HepG2 (cell line): Measurements from ENCODE around the gene ZDHHC8. TPM values are rescaled to one million over a fixed set of nuclear protein-coding genes. Genes with fewer than 3 reads are reported as not detected.

Experiments
- ATAC-seq: fragments of 200-7000 bp; cut with Tn5 transposase; 3 replicates; pipeline ENCODE4 v1.9.1; 2020; ENCODE audit warnings: mild to moderate bottlenecking, moderate library complexity
- BruUV-seq: library from RNA; stranded (reverse); fragments of 400-500 nt; replicated peaks from 2 replicates; lab custom pipeline; 2021; lab: Mats Ljungman, UMichigan
- CTCF ChIA-PET: fragments of 300-600 bp; formaldehyde crosslinking; extraction: SDS; loops from one replicate; lab custom pipeline; 2021; ENCODE audit warnings: low total read pairs, inconsistent platforms, low intra/inter-chr PET ratio; lab: Yijun Ruan, JAX
- POLR2A ChIA-PET: fragments of 350-600 bp; sonication (Branson Sonifier 250); formaldehyde crosslinking; loops from one replicate; lab custom pipeline; 2020; ENCODE audit warnings: antibody characterized with exemption, inconsistent platforms; lab: Yijun Ruan, JAX
- DNase-seq: peaks from one replicate; pipeline ENCODE4 v3.0.0-alpha.2; 2015; ENCODE audit warnings: low spot score
- FAIRE-seq: peaks from 3 replicates; lab custom pipeline; 2011; peaks lifted over from hg19 to GRCh38; lab: Jason Lieb, UNC
- H2AFZ ChIP-seq: one replicate; pipeline ENCODE4 v1.6.1; 2011; ENCODE audit warnings: low read length, inconsistent platforms
- H3K27ac ChIP-seq: fragments of 300-600 bp; 3 replicates; pipeline ENCODE4 v1.8.0; 2011; ENCODE audit warnings: mixed run types, mild to moderate bottlenecking, mixed read lengths, low read length, inconsistent platforms; ENCODE audit not compliant: insufficient read depth; ENCODE audit errors: extremely low read length
- H3K27me3 ChIP-seq, 2 experiments: fragments of 200-600 bp in 1 of 2; 2 replicates in 1 of 2; 3 replicates in 1 of 2; pipeline versions ENCODE4 v1.6.0 to v1.8.0; 2011; ENCODE audit warnings: low read length in 2 of 2, mild to moderate bottlenecking in 2 of 2, moderate library complexity in 2 of 2, inconsistent platforms in 1 of 2; ENCODE audit not compliant: insufficient read depth in 2 of 2, control insufficient read depth in 1 of 2
- H3K36me3 ChIP-seq, 2 experiments: fragments of 200-600 bp in 1 of 2; replicated peaks in 1 of 2; 2 replicates in 1 of 2; 3 replicates in 1 of 2; pipeline versions ENCODE4 v1.5.1 to v1.8.0; 2011; ENCODE audit warnings: low read length in 2 of 2, inconsistent platforms in 1 of 2; ENCODE audit not compliant: insufficient read depth in 2 of 2, control insufficient read depth in 1 of 2
- H3K4me1 ChIP-seq: 2 replicates; pipeline ENCODE4 v1.5.1; 2012; ENCODE audit warnings: low read length, inconsistent platforms; ENCODE audit not compliant: insufficient read depth
- H3K4me2 ChIP-seq: 2 replicates; pipeline ENCODE4 v1.6.0; 2011; ENCODE audit warnings: low read depth, low read length, inconsistent platforms
- H3K4me3 ChIP-seq, 3 experiments: fragments of 200-600 bp in 1 of 3; sonication (generic), shearing (Covaris generic) in 1 of 3; replicated peaks in 1 of 3; 2 replicates each; pipeline ENCODE4 v1.5.1; 2011 to 2016; ENCODE audit warnings: low read length in 3 of 3, inconsistent platforms in 2 of 3, low read depth in 2 of 3, mild to moderate bottlenecking in 2 of 3, control low read depth in 1 of 3, mixed read lengths in 1 of 3; ENCODE audit not compliant: insufficient read depth in 1 of 3
- H3K79me2 ChIP-seq: one replicate; pipeline ENCODE4 v1.6.1; 2011; ENCODE audit warnings: low read length, inconsistent platforms; ENCODE audit not compliant: insufficient read depth
- H3K9ac ChIP-seq: 2 replicates; pipeline ENCODE4 v1.6.0; 2011; ENCODE audit warnings: mild to moderate bottlenecking, low read depth, low read length, inconsistent platforms; ENCODE audit not compliant: insufficient read depth
- H3K9me3 ChIP-seq: 2 replicates; pipeline ENCODE4 v1.5.1; 2012; ENCODE audit warnings: mild to moderate bottlenecking, low read length
- H4K20me1 ChIP-seq: 2 replicates; pipeline ENCODE4 v1.6.0; 2011; ENCODE audit warnings: inconsistent platforms, mild to moderate bottlenecking, low read length, moderate library complexity; ENCODE audit not compliant: insufficient read depth
- AGO2 ChIP-seq: fragments of 200-400 bp; formaldehyde crosslinking; optimal IDR thresholded peaks from 2 replicates; pipeline ENCODE3; 2017; ENCODE audit warnings: mild to moderate bottlenecking, low read depth, low read length, moderate library complexity
- CTCF ChIP-seq: sonication (generic); formaldehyde crosslinking; IDR thresholded peaks from 2 replicates; pipeline ENCODE4 v1.5.0; 2020; ENCODE audit warnings: mild to moderate bottlenecking, missing genetic modification reagents, moderate library complexity
- GPN1 ChIP-seq: sonication (generic); formaldehyde crosslinking; IDR thresholded peaks from 2 replicates; pipeline ENCODE4 v1.5.1; 2020; ENCODE audit warnings: missing genetic modification reagents, borderline replicate concordance
- HMGXB4 ChIP-seq, 2 experiments: sonication (generic) in 1 of 2; formaldehyde crosslinking in 1 of 2; IDR thresholded peaks; 2 replicates each; pipeline versions ENCODE4 v1.4.0 to v1.6.1; 2018 to 2020; ENCODE audit warnings: missing genetic modification reagents in 2 of 2, borderline replicate concordance in 1 of 2, low read depth in 1 of 2, mild to moderate bottlenecking in 1 of 2, missing biosample characterization in 1 of 2
- HNF4G ChIP-seq, 2 experiments: sonication (generic) in 1 of 2; formaldehyde crosslinking in 1 of 2; IDR thresholded peaks; 2 replicates each; pipeline versions ENCODE4 v1.4.0 to v1.6.1; 2011 to 2020; ENCODE audit warnings: borderline replicate concordance in 2 of 2, low read depth in 2 of 2, mild to moderate bottlenecking in 2 of 2, low read length in 1 of 2, missing genetic modification reagents in 1 of 2, moderate library complexity in 1 of 2
- HNRNPL ChIP-seq: fragments of 200-400 bp; formaldehyde crosslinking; IDR thresholded peaks from 2 replicates; pipeline ENCODE4 v1.6.1; 2017; ENCODE audit warnings: mild to moderate bottlenecking, low read depth, low read length
- HOXA3 ChIP-seq: sonication (generic); formaldehyde crosslinking; IDR thresholded peaks from 2 replicates; pipeline ENCODE4 v1.5.0; 2020; ENCODE audit warnings: missing genetic modification reagents
- JUNB ChIP-seq: sonication (generic); formaldehyde crosslinking; IDR thresholded peaks from 2 replicates; pipeline ENCODE4 v1.8.0; 2022; ENCODE audit warnings: missing genetic modification reagents, mild to moderate bottlenecking, borderline replicate concordance
- KDM2A ChIP-seq: sonication (generic); formaldehyde crosslinking; IDR thresholded peaks from 2 replicates; pipeline ENCODE4 v1.4.0; 2020; ENCODE audit warnings: low read depth, missing genetic modification reagents, borderline replicate concordance
- RBM22 ChIP-seq: fragments of 200-400 bp; formaldehyde crosslinking; optimal IDR thresholded peaks from 2 replicates; pipeline ENCODE3; 2017; ENCODE audit warnings: mild to moderate bottlenecking, low read length, moderate library complexity
- YEATS4 ChIP-seq: sonication (generic); formaldehyde crosslinking; IDR thresholded peaks from 2 replicates; pipeline ENCODE4 v1.4.0; 2020; ENCODE audit warnings: missing genetic modification reagents, borderline replicate concordance
- ZNF574 ChIP-seq: sonication (generic); formaldehyde crosslinking; IDR thresholded peaks from 2 replicates; pipeline ENCODE4 v1.4.0; 2020; ENCODE audit warnings: missing genetic modification reagents
- ZNF691 ChIP-seq: sonication (generic); formaldehyde crosslinking; IDR thresholded peaks from 2 replicates; pipeline ENCODE4 v1.4.0; 2020; ENCODE audit warnings: missing genetic modification reagents, low read depth, mild to moderate bottlenecking, borderline replicate concordance
- ZNF709 ChIP-seq: sonication (generic); formaldehyde crosslinking; IDR thresholded peaks from 2 replicates; pipeline ENCODE4 v1.5.0; 2020; ENCODE audit warnings: mild to moderate bottlenecking, missing genetic modification reagents
- WGBS: methylation state at CpG from one replicate; pipeline ENCODE4 v1.1.6; 2017; ENCODE audit warnings: low lambda C conversion rate; 5-methylcytosine and 5-hydroxymethylcytosine counted together
- in situ Hi-C: cut with HindIII; loops from 2 replicates; pipeline ENCODE4 v1.10.0; 2017; ENCODE audit warnings: low pct_unique_long_range_greater_than_20kb; ENCODE audit not compliant: extremely low pct_ligation_motif_present
- intact Hi-C: fragments of 100-400 bp; cut with micrococcal nuclease; formaldehyde crosslinking; loops from one replicate; pipeline ENCODE4 v1.10.0; 2022; ENCODE audit not compliant: unreplicated experiment
- polyA plus RNA-seq, 8 experiments: library from polyadenylated mRNA; depleted of rRNA in 3 of 8; stranded (reverse) in 7 of 8; unstranded in 1 of 8; fragments of >200 nt; fragmentation: Illumina TruSeq in 4 of 8; extraction: Trizol in 4 of 8; gene quantifications; 2 replicates each; pipeline versions ENCODE4 v1.2.1 to v1.2.3, GENCODE V29; 2011 to 2016; ENCODE audit warnings: low read depth in 4 of 8, missing spikeins in 1 of 8, mixed read lengths in 1 of 8; ENCODE audit not compliant: insufficient read depth in 1 of 8
- total RNA-seq, 5 experiments: library from RNA; depleted of rRNA; stranded (reverse); fragments of >200 nt; fragmentation: Illumina TruSeq; extraction: Trizol; gene quantifications; 2 replicates each; pipeline ENCODE4 v1.2.3, GENCODE V29; 2016; ENCODE audit warnings: low read depth in 1 of 5

Gene ZDHHC8
- total and polyA plus RNA-seq, 2 of the 13 experiments (the other 11 are each of a cell fraction or from before 2014, with no cell fraction given), result 7.5 to 21.3 TPM

- WGBS, result 57% methylated on average over 5 of the region's 14 CpGs
- in situ Hi-C loops, result no loop called here
- H2AFZ ChIP-seq, result no peak overlapping the region
- ATAC-seq, result peak; percentile 65
- DNase-seq, result peak; percentile 61
- no peak overlapping the region for H3K4me3 ChIP-seq
- H3K36me3 ChIP-seq, result peaks cover 32 to 92% of the 10 kb centered on the region in 2 experiments
- BruUV-seq, result no TSS peak
- ChIA-PET CTCF (no interaction called here), POLR2A (no interaction called here)
- H4K20me1 ChIP-seq, result peaks cover 4% of the 10 kb centered on the region; the same call in 1 of the 2 replicates
- FAIRE-seq, result no peak
- H3K9me3 ChIP-seq, result no peaks in the 10 kb centered on the region
- no peaks in the 10 kb centered on the region for H3K27me3 ChIP-seq
- intact Hi-C loops, result no loop called here
- H3K4me2 ChIP-seq, result no peak overlapping the region
- H3K27ac ChIP-seq, result peak overlapping the region; percentile 45
- peaks cover 22% of the 10 kb centered on the region for H3K4me1 ChIP-seq
- H3K9ac ChIP-seq, result no peak overlapping the region
- peaks cover 12% of the 10 kb centered on the region for H3K79me2 ChIP-seq
- TF ChIP-seq HNRNPL, result peak; percentile 46; the same call in 1 of the 2 replicates
- TF ChIP-seq YEATS4, result 0 out of 2 replicates have a peak, but pooled peaks have one; percentile 25
- TF ChIP-seq ZNF691 (CRISPR knock-in tag), result no peak
- peak; percentile 21; the same call in 1 of the 2 replicates for TF ChIP-seq HNF4G (IDR thresholded peaks at IDR 0.05; ENCODE audit: borderline replicate concordance, low read depth, low read length)
- no peak for TF ChIP-seq HNF4G (CRISPR knock-in tag; IDR thresholded peaks at IDR 0.05; ENCODE audit: borderline replicate concordance, low read depth)
- TF ChIP-seq GPN1, result no peak
- no peak for TF ChIP-seq ZNF574
- no peak for TF ChIP-seq JUNB (CRISPR knock-in tag)
- TF ChIP-seq HMGXB4 (CRISPR knock-in tag; IDR thresholded peaks at IDR 0.05; ENCODE audit: borderline replicate concordance in 1 of 2, low read depth in 1 of 2), result no peak
- TF ChIP-seq KDM2A, result 0 out of 2 replicates have a peak, but pooled peaks have one; percentile 17
- peak; percentile 43; the same call in 1 of the 2 replicates for TF ChIP-seq HOXA3 (CRISPR knock-in tag)
- peak; percentile 53 for TF ChIP-seq AGO2
- no peak for TF ChIP-seq ZNF709 (CRISPR knock-in tag)
- peak; percentile 48 for TF ChIP-seq CTCF (CRISPR knock-in tag)
- TF ChIP-seq RBM22, result peak; percentile 93
Observed at GRCh38 chr22:20111045-20111688, 20.4 kb upstream of the ZDHHC8 start.
